Neural cell (in vitro differentiated cells): ENCODE measurements around the gene RIMS1.

Experiments used
- EP300 ChIP-seq: fragments of 450-650 bp; conservative IDR thresholded peaks from 2 replicates; pipeline ENCODE4 v1.6.1; 2014; ENCODE audit warnings: antibody characterized with exemption, mild to moderate bottlenecking, moderate library complexity; ENCODE audit not compliant: poor library complexity, severe bottlenecking
- EZH2 ChIP-seq: fragments of 200-600, 300-800 bp; shearing (Covaris generic), sonication (generic); IDR thresholded peaks from 2 replicates; pipeline ENCODE4 v1.6.1; 2014; ENCODE audit warnings: antibody characterized with exemption, low read length, borderline replicate concordance, mild to moderate bottlenecking; ENCODE audit not compliant: insufficient read depth, poor library complexity, severe bottlenecking
- MXI1 ChIP-seq: fragments of 450-650 bp; conservative IDR thresholded peaks from 2 replicates; pipeline ENCODE4 v1.6.1; 2014; ENCODE audit warnings: antibody characterized with exemption, mild to moderate bottlenecking; ENCODE audit not compliant: poor library complexity, severe bottlenecking
- POLR2AphosphoS5 ChIP-seq: IDR thresholded peaks from 2 replicates; pipeline ENCODE4 v1.6.1; 2012
- RAD21 ChIP-seq: fragments of 450-650 bp; conservative IDR thresholded peaks from 2 replicates; pipeline ENCODE4 v1.6.1; 2014; ENCODE audit warnings: antibody characterized with exemption, mild to moderate bottlenecking, moderate library complexity
- SMC3 ChIP-seq: fragments of 450-650 bp; conservative IDR thresholded peaks from 2 replicates; pipeline ENCODE4 v1.6.1; 2014; ENCODE audit warnings: antibody characterized with exemption, mild to moderate bottlenecking, moderate library complexity; ENCODE audit not compliant: poor library complexity
- TAF1 ChIP-seq: IDR thresholded peaks from 2 replicates; pipeline ENCODE4 v1.6.1; 2012; ENCODE audit warnings: low read depth
- TF ChIP-seq, protein P1 (sequence below): fragments of 450-650 bp; IDR thresholded peaks from 2 replicates; pipeline ENCODE4 v1.5.1; 2014; ENCODE audit warnings: antibody characterized with exemption, mild to moderate bottlenecking, moderate library complexity; ENCODE audit not compliant: poor library complexity, severe bottlenecking
- TF ChIP-seq, protein P2 (sequence below): IDR thresholded peaks from 2 replicates; pipeline ENCODE4 v1.6.1; 2012; ENCODE audit warnings: borderline replicate concordance

DNA sequence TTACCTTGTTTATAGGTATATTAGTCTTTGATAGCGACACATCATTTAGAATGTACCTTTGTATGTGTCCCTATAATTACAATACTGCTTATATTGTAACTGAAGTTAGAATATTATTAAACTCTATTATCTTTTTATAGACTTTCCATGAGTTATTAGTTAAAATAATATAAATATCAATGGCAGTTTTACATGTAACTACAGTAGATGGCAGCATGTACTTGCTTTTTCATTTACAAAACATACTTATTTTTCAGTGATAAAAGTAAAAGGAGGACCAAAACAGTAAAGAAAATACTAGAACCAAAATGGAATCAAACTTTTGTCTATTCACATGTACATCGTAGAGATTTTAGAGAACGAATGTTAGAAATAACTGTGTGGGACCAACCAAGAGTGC lies 364.3 kb downstream of the RIMS1 start:
- TF ChIP-seq, protein P1, sequence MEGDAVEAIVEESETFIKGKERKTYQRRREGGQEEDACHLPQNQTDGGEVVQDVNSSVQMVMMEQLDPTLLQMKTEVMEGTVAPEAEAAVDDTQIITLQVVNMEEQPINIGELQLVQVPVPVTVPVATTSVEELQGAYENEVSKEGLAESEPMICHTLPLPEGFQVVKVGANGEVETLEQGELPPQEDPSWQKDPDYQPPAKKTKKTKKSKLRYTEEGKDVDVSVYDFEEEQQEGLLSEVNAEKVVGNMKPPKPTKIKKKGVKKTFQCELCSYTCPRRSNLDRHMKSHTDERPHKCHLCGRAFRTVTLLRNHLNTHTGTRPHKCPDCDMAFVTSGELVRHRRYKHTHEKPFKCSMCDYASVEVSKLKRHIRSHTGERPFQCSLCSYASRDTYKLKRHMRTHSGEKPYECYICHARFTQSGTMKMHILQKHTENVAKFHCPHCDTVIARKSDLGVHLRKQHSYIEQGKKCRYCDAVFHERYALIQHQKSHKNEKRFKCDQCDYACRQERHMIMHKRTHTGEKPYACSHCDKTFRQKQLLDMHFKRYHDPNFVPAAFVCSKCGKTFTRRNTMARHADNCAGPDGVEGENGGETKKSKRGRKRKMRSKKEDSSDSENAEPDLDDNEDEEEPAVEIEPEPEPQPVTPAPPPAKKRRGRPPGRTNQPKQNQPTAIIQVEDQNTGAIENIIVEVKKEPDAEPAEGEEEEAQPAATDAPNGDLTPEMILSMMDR, result no peak
- TF ChIP-seq EP300, result no peak
- no peak for TF ChIP-seq POLR2AphosphoS5
- TF ChIP-seq TAF1, result no peak
- TF ChIP-seq EZH2, result no peak
- no peak for TF ChIP-seq SMC3
- TF ChIP-seq MXI1, result no peak
- TF ChIP-seq, protein P2, sequence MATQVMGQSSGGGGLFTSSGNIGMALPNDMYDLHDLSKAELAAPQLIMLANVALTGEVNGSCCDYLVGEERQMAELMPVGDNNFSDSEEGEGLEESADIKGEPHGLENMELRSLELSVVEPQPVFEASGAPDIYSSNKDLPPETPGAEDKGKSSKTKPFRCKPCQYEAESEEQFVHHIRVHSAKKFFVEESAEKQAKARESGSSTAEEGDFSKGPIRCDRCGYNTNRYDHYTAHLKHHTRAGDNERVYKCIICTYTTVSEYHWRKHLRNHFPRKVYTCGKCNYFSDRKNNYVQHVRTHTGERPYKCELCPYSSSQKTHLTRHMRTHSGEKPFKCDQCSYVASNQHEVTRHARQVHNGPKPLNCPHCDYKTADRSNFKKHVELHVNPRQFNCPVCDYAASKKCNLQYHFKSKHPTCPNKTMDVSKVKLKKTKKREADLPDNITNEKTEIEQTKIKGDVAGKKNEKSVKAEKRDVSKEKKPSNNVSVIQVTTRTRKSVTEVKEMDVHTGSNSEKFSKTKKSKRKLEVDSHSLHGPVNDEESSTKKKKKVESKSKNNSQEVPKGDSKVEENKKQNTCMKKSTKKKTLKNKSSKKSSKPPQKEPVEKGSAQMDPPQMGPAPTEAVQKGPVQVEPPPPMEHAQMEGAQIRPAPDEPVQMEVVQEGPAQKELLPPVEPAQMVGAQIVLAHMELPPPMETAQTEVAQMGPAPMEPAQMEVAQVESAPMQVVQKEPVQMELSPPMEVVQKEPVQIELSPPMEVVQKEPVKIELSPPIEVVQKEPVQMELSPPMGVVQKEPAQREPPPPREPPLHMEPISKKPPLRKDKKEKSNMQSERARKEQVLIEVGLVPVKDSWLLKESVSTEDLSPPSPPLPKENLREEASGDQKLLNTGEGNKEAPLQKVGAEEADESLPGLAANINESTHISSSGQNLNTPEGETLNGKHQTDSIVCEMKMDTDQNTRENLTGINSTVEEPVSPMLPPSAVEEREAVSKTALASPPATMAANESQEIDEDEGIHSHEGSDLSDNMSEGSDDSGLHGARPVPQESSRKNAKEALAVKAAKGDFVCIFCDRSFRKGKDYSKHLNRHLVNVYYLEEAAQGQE, result no peak
- TF ChIP-seq RAD21, result no peak
